GM18511 (cell line): ENCODE results near the gene SPOCK1.
A peak's percentile ranks its signal among the peaks of the same experiment; 100 is the strongest.

ENCODE experiments used
- ATAC-seq: cut with Tn5 transposase; IDR thresholded peaks from one replicate; pipeline ENCODE4 v1.9.1; 2021; ENCODE audit warnings: mild to moderate bottlenecking, moderate library complexity; ENCODE audit not compliant: unreplicated experiment

Gene SPOCK1

DNA sequence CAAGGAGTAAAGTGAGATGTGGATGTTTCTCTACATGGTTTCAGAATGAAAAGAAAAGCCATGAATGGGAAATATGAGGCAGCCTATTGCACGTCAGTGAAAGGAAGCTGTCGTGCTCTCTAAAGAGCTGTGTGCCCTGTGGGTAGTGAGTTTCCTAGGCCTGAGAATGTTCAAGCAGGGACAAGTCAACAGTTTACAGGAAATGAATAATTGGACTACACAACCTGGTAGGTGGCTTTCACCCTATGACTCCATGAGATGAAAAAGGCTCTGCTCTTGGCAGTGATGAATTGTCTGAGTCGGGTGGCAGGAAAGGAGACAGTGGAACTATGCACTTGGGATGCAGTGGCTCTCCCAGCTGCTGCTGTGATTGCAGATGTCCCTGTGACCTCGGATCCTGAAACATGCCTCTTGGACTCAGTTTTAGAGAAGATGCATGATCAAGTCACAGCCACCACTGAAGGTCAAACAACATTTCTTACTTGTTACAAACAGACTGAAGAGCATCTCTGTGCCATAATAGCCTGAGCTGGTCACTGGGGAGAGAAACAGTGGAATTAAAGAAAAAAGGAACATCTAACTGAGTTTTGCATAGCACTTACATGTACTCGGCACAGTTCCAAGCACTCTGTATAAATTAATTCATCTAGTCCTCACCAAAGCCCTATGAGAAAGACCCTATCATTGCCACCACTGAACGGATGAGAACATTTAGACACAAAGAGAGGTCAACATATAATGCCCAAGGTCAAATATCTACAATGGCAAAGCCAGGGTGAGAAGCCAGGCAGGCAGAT is 293.7 kb downstream of the SPOCK1 start:
- no peak for ATAC-seq

GRCh38 chr5:137203011-137203632 is 296.0 kb downstream of the SPOCK1 start:
- peak; percentile 68 for ATAC-seq

- ATAC-seq: no peak
These were observed 297.2 kb downstream of the SPOCK1 start for GRCh38 chr5:137201876-137202275.

- ATAC-seq: no peak
These were observed 298.0 kb downstream of the SPOCK1 start for GRCh38 chr5:137200906-137201700.

- ATAC-seq: no peak
These were observed 299.2 kb downstream of the SPOCK1 start for GRCh38 chr5:137199966-137200365.

DNA sequence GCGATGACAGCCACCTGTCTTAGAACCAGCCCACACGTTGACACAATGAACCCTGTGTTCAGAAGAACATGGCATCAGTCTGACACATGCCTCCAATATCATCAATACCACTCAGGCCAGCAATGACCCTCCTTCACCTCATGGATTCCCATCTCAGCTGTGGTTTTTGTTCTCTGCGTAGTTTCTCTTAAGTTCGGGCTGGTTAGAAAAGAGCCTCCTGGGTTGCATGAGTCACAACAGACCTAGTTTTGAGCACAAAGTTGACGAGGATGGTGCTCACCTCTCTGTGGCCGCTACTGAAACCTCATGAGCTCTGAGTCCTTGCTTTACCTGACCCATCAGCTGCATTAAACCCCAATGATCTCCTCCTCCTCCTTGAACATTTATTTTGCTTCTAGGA is 299.9 kb downstream of the SPOCK1 start:
- no peak for ATAC-seq

- no peak for ATAC-seq
These were observed 303.6 kb downstream of the SPOCK1 start for GRCh38 chr5:137195483-137195882.

GRCh38 chr5:137194300-137194699 is 304.8 kb downstream of the SPOCK1 start:
- no peak for ATAC-seq

- no peak for ATAC-seq
These were observed 306.8 kb downstream of the SPOCK1 start for GRCh38 chr5:137192293-137192743.

DNA sequence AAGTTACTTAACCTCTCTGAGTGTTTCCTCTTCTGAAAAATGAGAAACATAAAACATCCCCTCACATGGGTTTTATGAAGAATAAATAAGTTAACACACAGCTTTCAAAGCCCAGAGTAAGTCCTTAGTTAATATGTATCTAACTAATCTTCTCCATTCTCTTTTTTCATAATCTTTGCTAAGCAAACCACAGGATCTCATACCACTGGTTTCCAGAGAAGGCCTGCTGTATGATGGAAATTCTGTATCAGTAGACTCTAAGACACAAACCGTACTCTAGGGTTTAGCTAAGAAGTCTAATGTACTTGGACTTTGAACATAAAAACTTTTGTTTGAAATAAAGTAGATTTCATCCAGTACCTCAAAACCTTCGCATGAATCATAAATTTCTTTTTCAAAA is 307.9 kb downstream of the SPOCK1 start:
- no peak for ATAC-seq

DNA sequence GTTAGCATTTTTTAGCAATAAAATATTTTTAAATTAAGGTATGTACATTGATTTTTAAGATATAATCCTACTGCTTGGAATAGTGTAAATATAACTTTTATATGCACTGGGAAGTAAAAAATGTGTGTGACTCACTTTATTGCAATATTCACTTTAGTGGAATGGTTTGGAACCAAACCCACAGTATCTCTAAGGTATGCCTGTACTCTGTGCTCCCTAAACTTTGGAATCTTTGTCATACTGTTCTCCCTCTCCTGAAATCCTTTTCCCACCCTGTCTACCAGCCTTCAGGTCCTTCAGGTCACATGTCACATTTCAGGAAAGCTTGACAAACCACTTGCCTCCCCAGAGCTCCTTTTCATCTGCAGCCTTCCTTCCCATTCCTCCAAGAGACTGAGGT is 308.7 kb downstream of the SPOCK1 start:
- ATAC-seq: no peak

GRCh38 chr5:137190031-137190430 is 309.1 kb downstream of the SPOCK1 start:
- no peak for ATAC-seq

DNA sequence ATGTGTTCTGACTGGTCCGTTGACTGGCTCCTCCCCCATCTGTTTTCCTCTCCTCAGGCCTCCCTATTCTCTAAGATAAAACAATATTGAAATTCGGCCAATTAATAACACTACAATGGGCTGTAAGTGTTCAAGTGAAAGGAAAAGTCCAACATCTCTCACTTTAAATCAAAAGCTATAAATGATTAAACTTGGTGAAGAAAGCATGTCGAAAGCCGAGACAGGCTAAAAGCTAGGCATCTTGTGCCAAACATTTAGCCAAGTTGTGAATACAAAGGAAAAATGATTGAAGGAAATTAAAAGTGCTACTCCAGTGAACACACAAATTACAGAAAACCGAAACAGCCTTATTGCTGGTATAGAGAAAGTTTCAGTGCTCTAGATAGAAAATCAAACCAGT is 310.6 kb downstream of the SPOCK1 start:
- no peak for ATAC-seq

- ATAC-seq: no peak
These were observed 312.2 kb downstream of the SPOCK1 start for GRCh38 chr5:137186759-137187461.

GRCh38 chr5:137185193-137185592 is 313.9 kb downstream of the SPOCK1 start:
- ATAC-seq: no peak

- ATAC-seq: no peak
These were observed 314.4 kb downstream of the SPOCK1 start for GRCh38 chr5:137184734-137185133.

DNA sequence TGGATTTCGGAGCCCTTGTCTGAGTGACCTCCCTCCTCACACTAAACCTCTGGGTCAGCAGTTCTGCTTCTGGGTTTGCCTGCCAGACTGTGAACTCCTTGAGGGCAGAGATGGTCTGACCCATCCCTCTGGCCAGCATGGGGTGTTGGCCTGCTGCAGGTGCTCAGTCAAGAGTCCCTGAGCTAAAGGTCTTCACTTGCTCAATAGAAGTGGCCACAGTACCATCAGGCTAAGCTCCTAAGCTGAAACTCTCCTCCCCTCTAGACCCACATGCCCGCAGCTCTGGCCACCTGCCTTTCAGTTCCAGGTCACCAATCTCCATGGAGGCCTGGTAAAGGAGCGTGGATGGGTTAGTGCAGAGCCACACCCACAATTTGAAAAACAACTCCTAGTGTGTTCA is 316.6 kb downstream of the SPOCK1 start:
- no peak for ATAC-seq

DNA sequence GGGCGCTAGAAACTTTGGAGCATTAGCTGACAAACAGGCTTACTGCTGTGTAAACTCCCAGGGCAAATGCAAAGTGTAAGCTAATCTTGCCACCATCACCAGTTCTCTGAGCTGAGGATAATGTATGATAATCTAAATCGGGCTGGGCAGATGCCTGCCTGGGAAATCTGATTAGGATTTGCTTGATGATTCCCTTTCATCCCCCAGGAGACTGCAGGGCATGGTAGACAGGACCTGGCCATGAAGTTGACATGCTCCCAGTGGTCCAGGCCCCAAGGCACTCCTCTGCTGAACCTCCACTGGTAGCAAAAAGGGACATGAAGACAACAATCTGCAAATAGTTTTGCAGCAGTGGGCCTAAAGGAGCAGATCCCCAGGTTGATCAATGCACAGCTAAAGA is 317.5 kb downstream of the SPOCK1 start:
- no peak for ATAC-seq

- ATAC-seq: no peak
These were observed 319.9 kb downstream of the SPOCK1 start for GRCh38 chr5:137179203-137179602.

- no peak for ATAC-seq
These were observed 322.5 kb downstream of the SPOCK1 start for GRCh38 chr5:137176609-137177008.

GRCh38 chr5:137176126-137176525 is 323.0 kb downstream of the SPOCK1 start:
- no peak for ATAC-seq
